Mesenchymal stem cell (in vitro differentiated cells and primary cell): ENCODE data around the gene TCEANC.
"Not testable (repeated sequence)": the region's sequence is repeated elsewhere in the genome, so short reads cannot be mapped to it uniquely, and the experiment has no call there.

Source experiments
- DNase-seq: peaks from one replicate; pipeline ENCODE4 v3.0.0-alpha.2; 2013
- H2AFZ ChIP-seq: one replicate; pipeline ENCODE4 v1.6.1; 2013; ENCODE audit warnings: low read depth, mild to moderate bottlenecking, control low read depth, inconsistent platforms, low read length, moderate library complexity
- H2AK5ac ChIP-seq: 2 replicates; pipeline ENCODE4 v1.6.1; 2013; ENCODE audit warnings: low read length, moderate library complexity, mild to moderate bottlenecking, inconsistent platforms; ENCODE audit not compliant: severe bottlenecking
- H2BK120ac ChIP-seq: one replicate; pipeline ENCODE4 v1.6.1; 2013; ENCODE audit warnings: low read depth, mild to moderate bottlenecking, inconsistent platforms, low read length, moderate library complexity
- H2BK12ac ChIP-seq, 2 experiments: one replicate each; pipeline ENCODE4 v1.6.1; 2013; ENCODE audit warnings: inconsistent platforms in 2 of 2, low read length in 2 of 2, mild to moderate bottlenecking in 2 of 2, moderate library complexity in 2 of 2, control low read depth in 1 of 2
- H2BK15ac ChIP-seq: one replicate; pipeline ENCODE4 v1.6.1; 2013; ENCODE audit warnings: mild to moderate bottlenecking, low read depth, inconsistent platforms; ENCODE audit not compliant: poor library complexity, severe bottlenecking
- H2BK5ac ChIP-seq: 2 replicates; pipeline ENCODE4 v1.6.1; 2013; ENCODE audit warnings: low read depth, mild to moderate bottlenecking, low read length, control low read depth, inconsistent platforms; ENCODE audit not compliant: poor library complexity, severe bottlenecking
- H3K14ac ChIP-seq, 2 experiments: one replicate each; pipeline ENCODE4 v1.6.1; 2013; ENCODE audit warnings: inconsistent platforms in 2 of 2, low read length in 2 of 2, control low read depth in 1 of 2, mild to moderate bottlenecking in 1 of 2, moderate library complexity in 1 of 2
- H3K18ac ChIP-seq, 2 experiments: one replicate each; pipeline ENCODE4 v1.6.1; 2013; ENCODE audit warnings: inconsistent platforms in 2 of 2, low read length in 2 of 2, control low read depth in 1 of 2, low read depth in 1 of 2, mild to moderate bottlenecking in 1 of 2
- H3K23ac ChIP-seq, 2 experiments: one replicate each; pipeline ENCODE4 v1.6.1; 2013; ENCODE audit warnings: inconsistent platforms in 2 of 2, low read length in 2 of 2, mild to moderate bottlenecking in 2 of 2, moderate library complexity in 2 of 2, control low read depth in 1 of 2
- H3K27ac ChIP-seq: 2 replicates; pipeline ENCODE4 v1.5.1; 2013; ENCODE audit warnings: mild to moderate bottlenecking, moderate library complexity, low read length, control low read depth, inconsistent platforms; ENCODE audit not compliant: poor library complexity, severe bottlenecking
- H3K27me3 ChIP-seq, 2 experiments: 2 replicates each; pipeline versions ENCODE4 v1.6.1 to v1.7.0; 2013; ENCODE audit warnings: low read length in 2 of 2, mild to moderate bottlenecking in 2 of 2, moderate library complexity in 2 of 2, control low read depth in 1 of 2, inconsistent platforms in 1 of 2; ENCODE audit not compliant: control insufficient read depth in 1 of 2, insufficient read depth in 1 of 2
- H3K36me3 ChIP-seq, 2 experiments: 2 replicates each; pipeline versions ENCODE4 v1.6.1 to v1.7.0; 2013; ENCODE audit warnings: low read length in 2 of 2, control low read depth in 1 of 2, inconsistent platforms in 1 of 2, low read depth in 1 of 2, mild to moderate bottlenecking in 1 of 2; ENCODE audit not compliant: insufficient read depth in 2 of 2, control insufficient read depth in 1 of 2
- H3K4ac ChIP-seq, 2 experiments: one replicate each; pipeline ENCODE4 v1.6.1; 2013; ENCODE audit warnings: inconsistent platforms in 2 of 2, low read length in 2 of 2, mild to moderate bottlenecking in 2 of 2, moderate library complexity in 2 of 2, control low read depth in 1 of 2, low read depth in 1 of 2
- H3K4me1 ChIP-seq: 2 replicates; pipeline ENCODE4 v1.6.1; 2013; ENCODE audit warnings: low read depth, low read length, control low read depth; ENCODE audit not compliant: control insufficient read depth, insufficient read depth
- H3K4me2 ChIP-seq: 2 replicates; pipeline ENCODE4 v1.6.1; 2013; ENCODE audit warnings: low read length, mild to moderate bottlenecking, inconsistent platforms; ENCODE audit not compliant: poor library complexity, severe bottlenecking
- H3K4me3 ChIP-seq, 2 experiments: 2 replicates each; pipeline versions ENCODE4 v1.5.1 to v1.7.0; 2013; ENCODE audit warnings: low read length in 2 of 2, mild to moderate bottlenecking in 2 of 2, control low read depth in 1 of 2, low read depth in 1 of 2; ENCODE audit not compliant: insufficient read depth in 1 of 2
- H3K79me1 ChIP-seq: replicated peaks from 2 replicates; pipeline ENCODE4 v1.6.1; 2013; ENCODE audit warnings: mild to moderate bottlenecking, control low read depth, low read length, inconsistent platforms; ENCODE audit not compliant: poor library complexity, severe bottlenecking
- H3K9ac ChIP-seq: 2 replicates; pipeline ENCODE4 v1.7.0; 2013; ENCODE audit warnings: mild to moderate bottlenecking, low read length, moderate library complexity
- H3K9me3 ChIP-seq: 2 replicates; pipeline ENCODE4 v1.7.0; 2013; ENCODE audit warnings: mild to moderate bottlenecking, low read length; ENCODE audit not compliant: control insufficient read depth
- H4K8ac ChIP-seq: one replicate; pipeline ENCODE4 v1.6.1; 2013; ENCODE audit warnings: inconsistent platforms, mild to moderate bottlenecking, low read length, moderate library complexity
- H4K91ac ChIP-seq: one replicate; pipeline ENCODE4 v1.6.1; 2013; ENCODE audit warnings: mild to moderate bottlenecking, low read length, inconsistent platforms
- WGBS: methylation state at CpG from one replicate; pipeline ENCODE4 v1.1.7; 2013; ENCODE audit warnings: mixed read lengths; 5-methylcytosine and 5-hydroxymethylcytosine counted together

The TCEANC gene

DNA sequence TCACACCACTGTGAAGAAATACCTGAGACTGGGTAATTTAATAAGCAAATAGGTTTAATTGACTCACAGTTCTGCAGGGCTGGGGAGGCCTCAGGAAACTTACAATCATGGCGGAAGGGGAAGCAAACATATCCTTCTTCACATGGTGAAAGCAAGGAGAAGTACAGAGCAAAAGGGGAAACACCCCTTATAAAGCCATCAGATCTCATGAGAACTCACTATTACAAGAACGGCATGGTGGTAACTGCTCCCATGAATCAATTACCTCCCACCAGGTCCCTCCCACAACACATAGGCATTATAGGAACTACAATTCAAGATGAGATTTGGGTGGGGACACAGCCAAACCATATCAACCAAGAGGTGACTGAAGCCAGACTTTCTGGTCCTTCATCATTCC is 4.6 kb upstream of the TCEANC start:
- not testable (repeated sequence) for H4K8ac ChIP-seq, H3K4me2 ChIP-seq, DNase-seq, H3K18ac ChIP-seq, H4K91ac ChIP-seq, H2AK5ac ChIP-seq, H2BK120ac ChIP-seq, H3K9me3 ChIP-seq, H2BK5ac ChIP-seq, H3K23ac ChIP-seq, H3K27ac ChIP-seq, H3K9ac ChIP-seq, H3K4me1 ChIP-seq, H2BK15ac ChIP-seq, H2AFZ ChIP-seq, H3K4me3 ChIP-seq, H3K14ac ChIP-seq, H3K79me1 ChIP-seq, H3K36me3 ChIP-seq, H3K4ac ChIP-seq
- 100% methylated on average over 1 of the region's 2 CpGs for WGBS
- H3K27me3 ChIP-seq = peaks cover 0 to 48% of the 10 kb centered on the region in 2 experiments
- peak overlapping the region in 1 of 2 experiments; percentile 18 for H2BK12ac ChIP-seq

DNA sequence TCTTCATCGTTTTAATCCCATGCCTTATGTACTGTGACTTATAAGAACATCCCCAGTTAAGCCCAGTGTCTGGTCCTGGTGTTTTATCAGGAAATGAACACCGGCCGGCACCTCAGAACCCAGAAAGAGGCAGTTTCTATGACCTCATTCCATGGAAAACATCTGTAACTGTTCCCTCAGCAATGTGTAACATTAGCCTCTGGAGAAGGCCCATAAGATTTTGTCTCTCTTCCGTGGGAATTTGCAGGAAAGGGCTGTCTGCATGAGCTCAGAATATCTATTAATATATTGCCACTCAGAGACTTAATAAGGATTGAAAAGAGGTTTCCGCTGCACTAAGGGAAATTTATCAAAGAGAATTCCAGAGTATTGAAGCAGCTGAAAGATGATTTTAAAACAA is 3.1 kb upstream of the TCEANC start:
- H3K4me1 ChIP-seq = peaks cover 2% of the 10 kb centered on the region
- no peak overlapping the region for H3K23ac ChIP-seq
- H4K8ac ChIP-seq = no peak overlapping the region
- peaks cover 0 to 43% of the 10 kb centered on the region in 2 experiments for H3K27me3 ChIP-seq
- H3K14ac ChIP-seq = no peak overlapping the region
- H3K36me3 ChIP-seq = no peaks in the 10 kb centered on the region
- H2BK120ac ChIP-seq = peak overlapping the region; percentile 49
- no peak overlapping the region for H3K4me2 ChIP-seq
- DNase-seq = peak; percentile 65
- H3K4ac ChIP-seq = no peak overlapping the region
- H2BK12ac ChIP-seq = no peak overlapping the region
- H2BK15ac ChIP-seq = no peak overlapping the region
- H4K91ac ChIP-seq = no peak overlapping the region
- H3K79me1 ChIP-seq = no peaks in the 10 kb centered on the region
- H2AK5ac ChIP-seq = no peak overlapping the region
- peak overlapping the region; percentile 3 for H3K9ac ChIP-seq
- H3K27ac ChIP-seq = no peak overlapping the region
- no peak overlapping the region for H3K18ac ChIP-seq
- no peak overlapping the region for H2AFZ ChIP-seq
- 23% methylated on average over 3 of the region's 5 CpGs for WGBS
- H3K4me3 ChIP-seq = no peak overlapping the region
- H2BK5ac ChIP-seq = no peak overlapping the region
- no peaks in the 10 kb centered on the region for H3K9me3 ChIP-seq

DNA sequence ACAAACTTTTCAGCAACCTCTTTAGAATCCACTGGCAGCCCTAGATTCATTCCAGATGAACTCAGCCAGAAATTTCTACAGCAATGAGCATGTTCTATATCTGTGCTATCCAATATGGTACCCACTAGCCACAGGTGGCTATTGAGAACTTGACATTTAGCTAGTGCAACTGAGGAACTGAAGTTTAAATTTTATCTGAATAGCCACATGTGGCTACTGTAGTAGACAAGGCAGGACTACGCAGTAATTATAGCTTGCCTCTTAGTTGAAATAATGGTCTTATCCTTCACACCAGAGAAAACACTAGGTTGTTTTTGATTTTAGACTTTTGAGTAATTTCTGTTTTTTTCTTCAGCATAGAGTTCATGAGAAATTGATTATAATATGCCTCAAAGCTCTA is 2.6 kb upstream of the TCEANC start:
- Histone ChIP-seq H3K9me3 (no peaks in the 10 kb centered on the region), H2BK12ac (no peak overlapping the region), H3K23ac (no peak overlapping the region), H3K27ac (no peak overlapping the region), H3K27me3 (peaks cover 0 to 43% of the 10 kb centered on the region in 2 experiments), H4K8ac (no peak overlapping the region), H2BK15ac (no peak overlapping the region), H2BK120ac (no peak overlapping the region), H3K4me3 (no peak overlapping the region), H3K14ac (no peak overlapping the region), H3K36me3 (no peaks in the 10 kb centered on the region), H2BK5ac (no peak overlapping the region), H3K9ac (no peak overlapping the region), H3K18ac (no peak overlapping the region), H3K4me1 (peaks cover 2% of the 10 kb centered on the region), H4K91ac (no peak overlapping the region), H2AFZ (no peak overlapping the region), H3K79me1 (no peaks in the 10 kb centered on the region), H3K4me2 (no peak overlapping the region), H3K4ac (no peak overlapping the region), H2AK5ac (no peak overlapping the region)
- WGBS = no CpG with 5 or more reads among the region's 1 CpG
- DNase-seq = no peak

DNA sequence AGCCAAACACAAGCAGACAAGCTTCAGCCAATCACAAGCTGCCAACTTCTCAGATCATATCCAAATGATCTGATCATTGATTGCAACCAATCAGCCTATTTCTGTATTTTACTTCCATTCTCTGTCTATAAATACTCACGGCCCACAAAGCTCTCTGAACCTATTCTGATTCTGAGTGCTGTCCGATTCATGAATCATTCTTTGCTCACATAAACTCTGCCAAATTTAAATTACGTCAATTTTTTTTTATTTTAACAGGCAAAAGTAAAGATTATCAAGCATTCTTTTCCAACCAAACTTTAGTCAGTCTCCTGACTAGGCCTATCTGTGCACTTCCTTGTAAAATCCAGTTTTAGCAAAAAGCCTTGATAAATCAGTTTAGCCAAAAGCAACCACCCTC is 1.8 kb upstream of the TCEANC start:
- peaks cover 2% of the 10 kb centered on the region for H3K4me1 ChIP-seq
- no peak overlapping the region for H4K8ac ChIP-seq
- WGBS = 92% methylated on average over 3 of the region's 3 CpGs

More for the DNA sequence above, 1.8 kb upstream of the TCEANC start:
- H3K9ac ChIP-seq = no peak overlapping the region
- no peaks in the 10 kb centered on the region for H3K36me3 ChIP-seq
- no peak overlapping the region for H2AFZ ChIP-seq
- no peak overlapping the region for H3K23ac ChIP-seq
- no peak overlapping the region for H2BK5ac ChIP-seq
- peaks cover 0 to 43% of the 10 kb centered on the region in 2 experiments for H3K27me3 ChIP-seq
- no peak overlapping the region for H4K91ac ChIP-seq
- no peak overlapping the region for H2BK15ac ChIP-seq
- no peaks in the 10 kb centered on the region for H3K9me3 ChIP-seq
- no peak overlapping the region for H2BK120ac ChIP-seq
- H3K4me3 ChIP-seq = no peak overlapping the region
- no peak overlapping the region for H3K4ac ChIP-seq
- DNase-seq = no peak
- no peak overlapping the region for H2AK5ac ChIP-seq
- H3K14ac ChIP-seq = no peak overlapping the region
- no peak overlapping the region for H3K27ac ChIP-seq
- H2BK12ac ChIP-seq = no peak overlapping the region
- no peaks in the 10 kb centered on the region for H3K79me1 ChIP-seq
- no peak overlapping the region for H3K18ac ChIP-seq
- H3K4me2 ChIP-seq = no peak overlapping the region
